ENCODE results near the gene ARHGEF11.

The ARHGEF11 gene

DNA sequence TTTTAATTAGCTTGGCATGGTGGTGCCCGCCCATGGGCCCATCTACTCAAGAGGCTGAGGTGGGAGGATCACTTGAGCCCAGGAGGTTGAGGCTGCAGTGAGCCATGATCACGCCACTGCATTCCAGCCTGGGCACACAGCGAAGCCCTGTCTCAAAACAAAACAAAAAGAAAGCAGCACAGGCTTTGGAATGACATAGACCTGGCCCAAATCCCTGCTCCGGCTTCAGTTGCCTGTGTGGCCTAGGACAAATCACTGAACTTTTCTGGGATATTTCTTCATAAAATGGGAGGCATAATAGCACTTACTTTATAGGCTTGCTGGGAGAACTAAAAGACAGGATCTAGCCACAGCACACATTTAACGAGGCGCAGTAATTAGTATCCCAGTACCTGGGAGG, 149.6 kb downstream of the ARHGEF11 start:
- no peak for DNase-seq (ENCODE audit: low read depth, low spot score)

DNA sequence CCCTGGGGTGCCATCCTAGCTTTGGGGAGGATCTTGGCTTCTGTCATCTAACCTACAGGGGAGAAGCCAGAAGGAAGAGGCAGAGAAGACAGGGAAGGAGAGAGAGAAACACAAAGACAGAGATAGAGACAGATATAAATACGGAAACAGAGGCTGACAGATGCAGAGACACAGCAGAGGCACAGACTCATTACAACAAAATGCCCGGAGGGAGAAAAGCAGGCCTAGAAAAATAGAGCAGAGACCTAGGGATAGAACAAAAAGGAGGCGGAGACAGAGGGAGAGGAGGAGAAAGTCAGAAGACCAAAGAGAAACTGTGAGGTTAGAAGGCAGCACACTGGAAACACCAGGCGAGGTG, 150.1 kb downstream of the ARHGEF11 start:
- DNase-seq (ENCODE audit: low read depth, low spot score), result no peak

DNA sequence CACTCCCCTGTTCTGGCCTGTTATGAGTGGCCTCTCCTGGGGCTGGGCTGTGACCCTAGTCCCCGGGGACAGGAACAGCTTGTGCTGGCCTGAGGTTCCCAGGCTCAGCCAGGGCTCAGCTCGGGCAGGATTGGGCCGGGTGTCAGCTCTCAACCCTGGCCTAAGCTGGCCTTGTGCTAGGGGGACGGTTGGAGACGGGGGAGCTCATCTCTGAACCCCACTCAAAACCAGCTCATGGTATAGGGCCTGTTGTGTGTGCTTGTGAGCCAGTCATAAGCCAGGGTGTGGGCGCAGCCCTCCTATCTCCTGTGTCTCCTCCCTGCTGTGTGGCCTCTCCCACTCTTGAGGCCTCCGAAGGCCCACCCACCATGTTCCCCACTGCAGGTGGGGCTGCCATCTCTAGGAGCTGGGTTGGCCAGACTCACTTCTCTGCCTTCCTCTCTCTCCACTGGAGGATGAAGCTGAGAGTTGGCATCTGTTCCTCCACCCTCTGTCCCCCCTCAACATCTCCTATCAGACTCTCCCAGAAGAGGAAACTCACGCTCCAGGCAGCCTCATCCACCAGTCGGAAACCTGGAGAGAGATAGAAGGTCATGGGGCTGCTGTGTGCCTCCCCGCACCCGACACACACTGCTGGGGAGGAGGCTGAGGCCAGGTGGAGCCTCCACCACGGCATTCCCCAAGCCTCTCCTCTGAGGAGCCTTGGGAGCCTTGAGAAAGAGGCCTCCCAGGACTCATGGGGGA, 150.7 kb downstream of the ARHGEF11 start:
- DNase-seq (ENCODE audit: low read depth, low spot score), result no peak

DNA sequence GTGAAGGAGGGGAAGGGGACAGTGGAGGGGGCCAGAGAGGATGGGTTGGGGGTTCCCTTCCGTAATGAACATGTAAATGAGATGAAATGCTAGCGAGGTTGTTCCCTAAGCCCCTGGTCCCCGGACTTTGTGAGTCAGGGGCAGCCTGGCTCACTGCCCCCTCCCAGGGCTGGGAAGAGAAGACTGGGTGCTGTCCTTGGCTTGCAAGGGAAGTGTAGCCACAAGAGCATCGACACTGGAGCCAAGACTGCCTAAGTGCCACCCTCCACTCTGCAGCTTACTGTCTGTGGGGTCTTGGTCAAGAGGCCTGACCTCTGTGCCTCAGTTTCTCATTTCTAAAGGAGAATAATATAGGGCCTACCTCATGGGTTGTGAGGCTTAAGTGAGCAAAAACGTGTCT, 151.5 kb downstream of the ARHGEF11 start:
- no peak for DNase-seq (ENCODE audit: low read depth, low spot score)

DNA sequence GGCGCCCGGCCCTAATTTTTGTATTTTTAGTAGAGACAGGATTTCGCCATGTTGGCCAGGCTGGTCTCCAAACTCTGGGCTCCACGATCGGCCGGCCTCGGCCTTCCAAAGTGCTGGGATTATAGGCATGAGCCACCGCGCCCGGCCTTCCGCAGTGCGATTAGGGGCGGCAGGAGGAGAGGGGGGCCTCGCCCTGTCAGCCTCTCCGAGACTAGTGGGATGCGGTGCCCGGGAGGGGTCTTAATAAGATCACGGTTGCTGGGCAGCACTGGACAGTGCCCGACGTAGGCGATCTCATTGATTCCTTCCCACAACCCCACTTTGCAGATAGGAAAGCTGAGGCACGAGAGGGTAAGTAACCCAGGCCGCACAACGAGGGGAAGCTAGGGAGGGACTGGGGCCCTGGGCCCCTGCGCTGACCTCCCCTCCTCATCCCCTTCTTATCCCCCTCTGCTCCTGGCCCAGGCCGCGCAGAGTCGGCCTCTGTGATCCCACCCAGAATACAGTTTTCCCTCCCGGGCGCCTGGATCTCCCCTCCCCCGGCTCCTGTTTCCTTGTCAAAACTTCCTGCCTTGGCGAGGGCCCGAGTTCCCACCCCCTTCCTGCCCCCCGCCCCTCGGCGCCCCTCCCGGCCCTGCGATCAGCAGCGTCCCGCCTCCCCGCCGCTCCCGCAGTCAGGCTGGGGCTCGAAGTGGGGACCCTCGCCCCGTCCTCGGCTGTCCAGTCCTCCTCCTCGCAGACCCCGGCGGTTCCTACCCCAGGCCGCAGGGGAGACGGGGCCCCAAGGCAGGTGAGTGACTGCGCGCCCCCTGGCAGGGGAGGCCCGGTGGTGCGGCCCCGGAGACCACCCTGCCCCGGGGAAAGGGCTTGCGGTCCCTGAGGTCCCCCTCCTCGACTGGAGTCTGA, 152.2 kb downstream of the ARHGEF11 start, which contains the start of gene PEAR1:
TSS of gene PEAR1 (plus strand) at position 671 of the 906 bp plus-strand sequence. CDS start 10,209 bp downstream, outside the sequence.
- DNase-seq (ENCODE audit: low read depth, low spot score), result no peak

DNA sequence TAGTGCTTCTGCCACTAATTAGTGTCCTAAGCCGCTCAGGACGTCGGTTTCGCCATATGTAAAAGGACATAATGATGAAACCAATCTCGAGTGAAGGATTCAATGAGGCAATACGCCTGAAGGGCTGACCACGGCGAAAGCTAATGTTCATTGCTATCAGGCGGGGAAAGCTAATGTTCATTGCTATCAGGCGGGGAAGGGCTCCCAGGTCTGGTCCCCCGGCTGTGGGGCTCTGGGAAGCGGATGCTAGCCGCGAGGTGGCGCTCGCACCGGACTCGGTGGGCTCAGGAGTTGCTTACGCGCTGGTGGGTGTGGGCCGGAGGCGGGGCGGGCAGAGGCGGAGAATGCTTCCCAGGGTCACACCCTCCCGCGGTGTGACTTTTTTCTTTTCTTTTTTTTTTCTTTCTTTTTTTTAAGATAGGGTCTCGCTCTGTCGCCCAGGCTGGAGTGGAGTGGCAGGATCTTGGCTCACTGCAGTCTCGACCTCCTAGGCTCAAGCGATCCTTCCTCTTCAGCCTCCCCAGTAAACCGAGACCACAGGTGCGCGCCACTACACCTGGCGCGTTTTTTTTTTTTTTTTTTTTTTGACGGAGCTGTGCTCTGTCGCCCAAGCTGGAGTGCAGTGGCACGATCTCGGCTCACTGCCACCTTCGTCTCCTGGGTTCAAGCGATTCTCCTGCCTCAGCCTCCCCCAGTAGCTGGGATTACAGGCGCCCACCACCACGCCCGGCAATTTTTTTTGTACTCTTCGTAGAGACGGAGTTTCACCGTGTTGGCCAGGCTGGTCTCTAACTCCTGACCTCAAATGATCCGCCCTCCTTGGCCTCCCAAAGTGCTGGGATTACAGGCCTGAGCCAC, 153.1 kb downstream of the ARHGEF11 start:
- peak; percentile 62 for DNase-seq (ENCODE audit: low read depth, low spot score)

DNA sequence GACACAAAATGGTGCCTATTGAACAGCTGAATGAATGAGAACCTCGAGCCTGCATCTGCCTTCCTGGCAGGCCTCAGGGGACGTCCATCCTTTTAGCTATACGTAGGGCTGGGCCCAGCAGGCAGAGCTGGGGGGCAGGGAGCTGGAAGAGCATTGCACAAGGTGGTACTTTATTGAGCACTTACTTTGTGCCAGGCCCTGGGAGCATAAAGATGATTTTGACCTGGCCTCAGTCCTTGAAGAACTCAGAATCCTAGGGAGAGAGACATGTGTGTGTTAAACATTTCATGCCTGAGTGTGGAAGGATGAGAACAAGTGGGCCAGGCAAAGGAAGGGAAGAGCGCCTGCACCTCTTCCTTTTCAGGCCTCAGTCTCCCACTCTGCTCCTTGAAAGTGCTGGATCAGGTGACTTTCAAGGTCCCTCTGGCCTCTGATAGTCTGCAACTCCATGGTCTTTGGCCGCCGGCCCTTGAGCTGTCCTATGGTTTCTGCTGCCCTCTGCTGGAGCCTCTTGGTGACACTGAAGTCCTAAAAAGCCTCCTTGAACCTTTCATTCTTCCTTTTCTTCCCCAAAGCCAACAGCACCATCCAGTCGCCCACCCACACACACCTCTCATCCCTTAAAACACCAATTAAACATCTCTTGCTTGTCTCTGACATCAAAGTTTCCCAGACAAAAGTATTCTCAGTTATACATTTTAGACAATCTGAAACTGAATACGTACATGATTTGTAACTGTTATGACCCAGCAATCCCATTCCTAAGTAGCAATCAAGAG, 155.6 kb downstream of the ARHGEF11 start:
- no peak for DNase-seq (ENCODE audit: low read depth, low spot score)

DNA sequence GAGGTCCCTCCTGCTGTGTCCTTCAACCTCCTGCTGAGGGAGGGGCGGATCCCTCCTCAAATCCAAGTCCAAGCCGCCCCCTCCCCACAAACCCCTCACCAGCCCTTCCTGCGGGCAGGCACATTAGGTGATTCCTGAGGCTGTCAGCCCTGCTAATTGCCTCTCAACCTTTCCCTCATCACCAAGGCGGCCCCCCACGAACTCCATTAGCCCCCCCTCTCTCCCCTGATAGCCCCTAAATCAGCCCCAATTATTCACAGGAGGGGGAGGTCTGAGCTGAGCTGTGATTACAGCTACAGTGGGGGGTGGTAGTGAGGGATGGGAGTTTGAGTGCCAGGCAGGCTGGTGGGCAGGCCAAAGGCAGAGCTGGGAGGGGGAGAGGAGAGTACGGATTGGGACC, 157.8 kb downstream of the ARHGEF11 start:
- no peak for DNase-seq (ENCODE audit: low read depth, low spot score)

DNA sequence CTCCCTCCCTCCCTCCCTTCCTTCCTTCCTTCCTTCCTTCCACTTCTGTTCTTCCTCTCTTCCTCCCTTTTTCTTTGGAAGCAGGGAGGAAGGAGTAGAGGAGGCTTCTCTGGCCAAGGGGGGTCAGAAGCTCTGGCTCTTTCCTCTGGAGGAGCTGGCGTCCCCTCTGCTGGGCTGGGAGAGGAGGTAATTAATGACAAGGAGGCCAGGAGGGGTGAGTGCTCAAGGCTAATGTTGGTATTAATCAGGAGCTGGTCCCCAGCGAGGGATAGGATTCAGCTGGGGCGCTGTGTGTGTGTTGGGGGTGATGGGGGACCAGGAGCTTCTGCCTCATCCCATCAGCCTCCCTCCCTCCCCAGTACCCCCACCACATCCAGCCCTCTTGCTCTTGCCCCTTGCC, 158.2 kb downstream of the ARHGEF11 start:
- DNase-seq (ENCODE audit: low read depth, low spot score), result no peak

DNA sequence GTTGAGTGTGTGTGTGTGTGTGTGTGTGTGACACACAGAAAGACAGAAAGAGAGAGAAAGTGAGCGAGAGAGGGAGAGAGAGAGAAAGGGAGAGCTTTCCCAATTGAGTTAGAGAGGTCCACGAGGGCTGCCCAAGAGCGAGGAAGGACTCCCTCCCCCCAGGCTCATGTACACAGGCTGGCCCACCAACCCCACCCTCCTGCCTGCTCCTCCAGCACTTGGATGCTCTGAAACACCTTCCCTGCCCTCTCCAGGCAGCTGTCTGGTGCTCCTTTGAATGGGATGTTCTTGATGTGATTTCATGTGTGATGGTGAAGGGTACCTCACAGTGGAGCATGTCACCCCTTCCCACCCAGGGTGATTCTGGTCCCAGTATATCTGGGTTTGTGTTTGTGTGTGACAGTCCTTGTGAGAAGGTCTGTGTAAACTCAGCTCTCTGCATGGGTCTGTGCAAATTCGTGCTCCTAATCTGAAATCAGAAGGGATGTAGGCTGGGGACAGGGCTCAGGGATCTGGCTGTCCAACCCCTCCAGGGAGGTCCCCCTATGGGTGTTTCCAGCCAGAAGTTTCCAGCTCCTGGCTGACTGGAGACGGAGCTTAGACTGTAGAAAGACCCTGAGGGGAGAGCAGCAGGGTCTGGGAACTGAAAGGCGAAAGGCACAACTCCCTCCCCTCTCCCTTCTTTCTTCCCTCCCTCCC, 158.8 kb downstream of the ARHGEF11 start:
- no peak for DNase-seq (ENCODE audit: low read depth, low spot score)

DNA sequence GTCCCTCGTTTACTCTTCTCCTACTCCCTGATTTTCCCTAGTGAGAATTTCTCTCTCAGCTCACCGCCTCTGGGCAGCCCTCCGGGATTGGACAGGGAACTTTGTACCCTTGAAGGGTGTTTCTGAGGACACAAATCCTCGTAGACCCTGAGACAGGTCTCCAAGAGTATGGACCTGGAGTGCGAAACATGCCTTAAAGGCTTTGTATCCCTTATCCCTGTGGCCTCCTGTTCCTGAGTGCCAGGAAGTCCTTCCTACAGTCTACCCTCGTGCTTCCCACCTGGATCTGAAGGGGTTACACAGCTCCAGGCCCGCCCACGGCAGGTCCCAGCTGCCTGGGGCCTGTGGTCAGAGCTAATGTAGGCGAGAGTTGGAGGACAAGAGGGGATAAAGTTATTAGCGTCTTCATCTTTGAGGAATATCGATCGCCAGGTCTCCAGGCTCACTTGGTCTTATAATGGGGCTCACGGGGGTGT, 159.6 kb downstream of the ARHGEF11 start:
- no peak for DNase-seq (ENCODE audit: low read depth, low spot score)

DNA sequence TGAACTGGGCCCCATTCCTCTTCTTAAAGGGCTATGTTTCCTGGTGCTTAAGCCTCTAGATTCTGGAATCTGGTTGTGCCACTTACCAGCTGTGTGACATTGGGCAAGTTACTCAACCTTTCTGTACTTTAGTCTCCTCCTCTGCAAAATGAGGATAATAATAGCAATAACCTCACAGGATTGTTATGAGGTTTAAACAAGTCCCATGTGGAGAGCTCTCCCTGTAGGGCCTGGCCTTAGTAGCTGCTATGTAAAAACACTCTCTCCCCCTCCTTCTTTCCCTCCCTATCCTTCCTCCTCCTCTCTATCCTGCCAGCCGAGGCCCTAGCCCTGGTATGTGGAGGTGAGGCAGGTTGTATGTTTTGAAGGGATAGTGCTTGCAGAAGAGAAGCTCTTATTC, 160.2 kb downstream of the ARHGEF11 start:
- DNase-seq (ENCODE audit: low read depth, low spot score), result no peak

All from brain pericyte (primary cell).